ENCODE results near the gene ZBTB2.
A peak's percentile ranks its signal among the peaks of the same experiment; 100 is the strongest.

The ZBTB2 gene, protein sequence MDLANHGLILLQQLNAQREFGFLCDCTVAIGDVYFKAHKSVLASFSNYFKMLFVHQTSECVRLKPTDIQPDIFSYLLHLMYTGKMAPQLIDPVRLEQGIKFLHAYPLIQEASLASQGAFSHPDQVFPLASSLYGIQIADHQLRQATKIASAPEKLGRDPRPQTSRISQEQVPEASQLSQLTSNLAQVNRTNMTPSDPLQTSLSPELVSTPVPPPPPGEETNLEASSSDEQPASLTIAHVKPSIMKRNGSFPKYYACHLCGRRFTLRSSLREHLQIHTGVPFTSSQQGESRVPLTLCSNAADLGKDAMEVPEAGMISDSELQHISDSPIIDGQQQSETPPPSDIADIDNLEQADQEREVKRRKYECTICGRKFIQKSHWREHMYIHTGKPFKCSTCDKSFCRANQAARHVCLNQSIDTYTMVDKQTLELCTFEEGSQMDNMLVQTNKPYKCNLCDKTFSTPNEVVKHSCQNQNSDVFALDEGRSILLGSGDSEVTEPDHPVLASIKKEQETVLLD

DNA sequence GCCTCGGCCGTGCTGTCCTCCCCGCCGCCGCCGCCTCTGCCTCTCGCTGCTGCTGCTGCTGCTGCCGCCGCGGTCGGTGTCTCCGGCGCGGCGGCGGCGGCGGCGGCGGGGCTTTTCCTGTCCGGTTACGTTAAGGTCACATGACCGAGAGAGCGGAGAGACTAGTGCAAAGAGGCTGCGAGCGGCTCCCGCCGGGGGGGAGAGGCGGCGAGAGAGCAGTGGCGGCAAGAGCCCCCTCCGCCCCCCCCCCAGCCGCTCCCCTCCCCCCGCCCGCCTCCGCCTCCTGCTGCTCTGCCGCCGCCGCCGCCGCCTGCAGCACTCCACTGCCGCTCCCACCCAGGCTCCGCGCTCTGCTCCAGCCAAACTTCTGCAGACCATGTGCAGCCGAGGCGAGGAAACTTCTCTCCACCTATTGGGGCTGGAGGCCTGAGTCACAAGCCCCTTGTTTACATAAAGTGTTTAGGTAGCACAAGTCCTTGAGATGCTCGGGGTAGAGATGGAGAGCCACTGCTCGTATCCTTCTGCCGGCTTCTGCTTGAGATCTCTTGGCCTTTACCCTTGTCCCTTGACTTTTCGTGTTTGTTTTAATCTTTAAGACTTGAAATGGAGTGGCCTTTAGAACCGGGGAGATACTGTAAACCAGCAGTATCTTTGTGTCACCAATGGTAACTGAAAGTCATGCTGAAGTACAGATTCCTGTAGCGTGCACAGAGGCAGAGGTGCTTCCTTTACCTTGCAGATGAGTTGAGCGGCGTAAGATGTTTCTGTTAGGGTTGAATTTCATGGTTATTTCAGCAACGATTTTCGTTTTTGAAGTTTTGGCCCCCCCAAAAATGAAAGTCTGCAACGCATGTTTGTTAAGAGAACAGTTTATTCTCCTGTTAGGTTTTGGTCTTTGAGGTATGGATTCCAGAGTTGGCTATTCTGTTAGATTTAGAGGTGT, at the start of gene ZBTB2:
ZBTB2 (minus strand) TSS at position 89 of the 943 bp plus-strand sequence. CDS start 17,922 bp downstream, outside the sequence.
- H3K27ac ChIP-seq (ENCODE audit: low read length) = peak within 1 kb of the TSS; percentile 77
- H3K36me3 ChIP-seq (ENCODE audit: control insufficient read depth, low read depth, low read length) = peaks cover 12% of the 10 kb centered on the region
- H3K27me3 ChIP-seq (ENCODE audit: control insufficient read depth, insufficient read depth, low read length) = no peaks in the 10 kb centered on the region
- H3K9ac ChIP-seq (ENCODE audit: low read length) = peak within 1 kb of the TSS; percentile 91
- peak within 1 kb of the TSS; percentile 86 for H3K4me3 ChIP-seq (ENCODE audit: low read length)
- H3K9me3 ChIP-seq (ENCODE audit: control insufficient read depth, low read depth, low read length) = no peaks in the 10 kb centered on the region
- peaks cover 16% of the 10 kb centered on the region for H3K4me1 ChIP-seq (ENCODE audit: control insufficient read depth, low read depth, low read length)

GRCh38 chr6:151440930-151441329, 49.6 kb upstream of the ZBTB2 start:
- no peaks in the 10 kb centered on the region for H3K9me3 ChIP-seq (ENCODE audit: control insufficient read depth, low read depth, low read length)
- no peak overlapping the region for H3K27ac ChIP-seq (ENCODE audit: low read length)
- H3K36me3 ChIP-seq (ENCODE audit: control insufficient read depth, low read depth, low read length) = peaks cover 22% of the 10 kb centered on the region
- H3K4me3 ChIP-seq (ENCODE audit: low read length) = no peak overlapping the region
- no peak overlapping the region for H3K9ac ChIP-seq (ENCODE audit: low read length)
- no peaks in the 10 kb centered on the region for H3K4me1 ChIP-seq (ENCODE audit: control insufficient read depth, low read depth, low read length)
- H3K27me3 ChIP-seq (ENCODE audit: control insufficient read depth, insufficient read depth, low read length) = no peaks in the 10 kb centered on the region

DNA sequence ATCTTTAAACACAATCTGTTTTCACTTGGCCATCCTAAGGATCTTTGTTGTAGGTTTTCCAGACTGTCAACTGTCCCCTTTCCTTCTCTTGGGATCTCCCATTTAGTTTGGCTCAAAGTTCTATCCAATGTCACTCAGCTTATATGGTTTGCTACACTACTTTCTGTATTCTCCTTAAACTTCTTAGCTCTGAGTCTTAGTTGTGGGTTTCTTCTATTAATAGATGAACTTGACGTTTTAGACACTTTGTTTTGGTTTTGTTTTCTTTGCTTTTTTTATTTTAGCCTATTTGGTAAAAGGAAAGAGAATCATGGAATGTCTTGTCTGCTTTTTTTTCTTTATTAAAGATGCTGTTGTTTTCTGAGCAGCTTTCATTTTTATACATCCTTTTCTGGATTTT, 49.1 kb upstream of the ZBTB2 start:
- no peaks in the 10 kb centered on the region for H3K27me3 ChIP-seq (ENCODE audit: control insufficient read depth, insufficient read depth, low read length)
- H3K4me1 ChIP-seq (ENCODE audit: control insufficient read depth, low read depth, low read length) = no peaks in the 10 kb centered on the region
- H3K27ac ChIP-seq (ENCODE audit: low read length) = no peak overlapping the region
- peaks cover 20% of the 10 kb centered on the region for H3K36me3 ChIP-seq (ENCODE audit: control insufficient read depth, low read depth, low read length)
- H3K9ac ChIP-seq (ENCODE audit: low read length) = no peak overlapping the region
- no peak overlapping the region for H3K4me3 ChIP-seq (ENCODE audit: low read length)
- H3K9me3 ChIP-seq (ENCODE audit: control insufficient read depth, low read depth, low read length) = no peaks in the 10 kb centered on the region

- H3K9ac ChIP-seq (ENCODE audit: low read length) = no peak overlapping the region
- no peak overlapping the region for H3K4me3 ChIP-seq (ENCODE audit: low read length)
- H3K27me3 ChIP-seq (ENCODE audit: control insufficient read depth, insufficient read depth, low read length) = no peaks in the 10 kb centered on the region
- no peaks in the 10 kb centered on the region for H3K9me3 ChIP-seq (ENCODE audit: control insufficient read depth, low read depth, low read length)
- no peak overlapping the region for H3K27ac ChIP-seq (ENCODE audit: low read length)
- H3K36me3 ChIP-seq (ENCODE audit: control insufficient read depth, low read depth, low read length) = peaks cover 14% of the 10 kb centered on the region
- H3K4me1 ChIP-seq (ENCODE audit: control insufficient read depth, low read depth, low read length) = no peaks in the 10 kb centered on the region
These were observed 46.0 kb upstream of the ZBTB2 start for GRCh38 chr6:151437401-151437800.

GRCh38 chr6:151436802-151437201, 45.4 kb upstream of the ZBTB2 start:
- Histone ChIP-seq H3K9me3 (ENCODE audit: control insufficient read depth, low read depth, low read length) (no peaks in the 10 kb centered on the region), H3K9ac (ENCODE audit: low read length) (no peak overlapping the region), H3K27ac (ENCODE audit: low read length) (no peak overlapping the region), H3K4me3 (ENCODE audit: low read length) (no peak overlapping the region), H3K36me3 (ENCODE audit: control insufficient read depth, low read depth, low read length) (peaks cover 19% of the 10 kb centered on the region), H3K27me3 (ENCODE audit: control insufficient read depth, insufficient read depth, low read length) (no peaks in the 10 kb centered on the region), H3K4me1 (ENCODE audit: control insufficient read depth, low read depth, low read length) (no peaks in the 10 kb centered on the region)

- Histone ChIP-seq H3K4me3 (ENCODE audit: low read length) (no peak overlapping the region), H3K27me3 (ENCODE audit: control insufficient read depth, insufficient read depth, low read length) (no peaks in the 10 kb centered on the region), H3K36me3 (ENCODE audit: control insufficient read depth, low read depth, low read length) (peaks cover 20% of the 10 kb centered on the region), H3K9me3 (ENCODE audit: control insufficient read depth, low read depth, low read length) (no peaks in the 10 kb centered on the region), H3K27ac (ENCODE audit: low read length) (no peak overlapping the region), H3K4me1 (ENCODE audit: control insufficient read depth, low read depth, low read length) (no peaks in the 10 kb centered on the region), H3K9ac (ENCODE audit: low read length) (no peak overlapping the region)
These were observed 44.9 kb upstream of the ZBTB2 start for GRCh38 chr6:151436300-151436699.

DNA sequence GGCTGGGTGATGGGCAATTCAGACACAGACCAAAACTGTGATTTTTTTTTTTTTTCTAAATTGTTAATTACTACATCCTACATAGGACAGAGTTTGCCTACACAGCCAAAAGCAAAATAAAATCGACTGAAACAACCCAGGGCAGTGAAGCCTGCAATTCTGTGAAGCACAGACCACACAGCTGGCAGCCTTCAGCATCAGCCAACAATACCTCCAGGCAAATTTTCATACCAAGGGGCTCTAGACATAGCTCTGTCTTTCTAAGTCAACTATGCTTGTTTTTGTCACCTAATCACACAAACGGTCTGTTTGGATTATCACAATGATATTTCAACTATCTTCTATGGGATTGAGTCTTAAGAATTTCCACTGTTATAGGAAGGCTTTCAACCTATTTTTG, 43.0 kb upstream of the ZBTB2 start:
- Histone ChIP-seq H3K9me3 (ENCODE audit: control insufficient read depth, low read depth, low read length) (no peaks in the 10 kb centered on the region), H3K27me3 (ENCODE audit: control insufficient read depth, insufficient read depth, low read length) (no peaks in the 10 kb centered on the region), H3K27ac (ENCODE audit: low read length) (no peak overlapping the region), H3K4me1 (ENCODE audit: control insufficient read depth, low read depth, low read length) (no peaks in the 10 kb centered on the region), H3K4me3 (ENCODE audit: low read length) (no peak overlapping the region), H3K9ac (ENCODE audit: low read length) (no peak overlapping the region), H3K36me3 (ENCODE audit: control insufficient read depth, low read depth, low read length) (peaks cover 40% of the 10 kb centered on the region)

DNA sequence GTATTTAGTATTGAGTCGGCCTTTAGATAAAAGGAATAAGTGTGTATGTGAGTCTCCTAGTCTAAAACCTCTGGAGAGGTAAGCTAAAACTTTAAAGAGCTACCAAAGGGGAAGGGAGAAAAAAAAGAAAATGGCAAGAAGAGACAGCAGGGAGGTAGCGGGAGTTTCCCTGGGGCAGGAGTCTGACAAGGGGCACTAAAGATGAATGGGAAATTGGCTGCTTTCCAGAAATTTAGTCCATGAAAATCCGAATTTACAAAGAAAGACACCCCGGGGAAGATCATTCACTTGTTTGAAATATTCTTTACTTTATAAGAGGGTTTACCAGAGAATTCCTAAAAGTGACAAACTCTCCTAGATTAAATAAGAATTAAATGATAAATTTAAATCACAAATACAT, 41.3 kb upstream of the ZBTB2 start:
- no peak overlapping the region for H3K9ac ChIP-seq (ENCODE audit: low read length)
- H3K36me3 ChIP-seq (ENCODE audit: control insufficient read depth, low read depth, low read length) = peaks cover 53% of the 10 kb centered on the region
- H3K9me3 ChIP-seq (ENCODE audit: control insufficient read depth, low read depth, low read length) = no peaks in the 10 kb centered on the region
- H3K27ac ChIP-seq (ENCODE audit: low read length) = no peak overlapping the region
- H3K27me3 ChIP-seq (ENCODE audit: control insufficient read depth, insufficient read depth, low read length) = no peaks in the 10 kb centered on the region
- no peaks in the 10 kb centered on the region for H3K4me1 ChIP-seq (ENCODE audit: control insufficient read depth, low read depth, low read length)
- H3K4me3 ChIP-seq (ENCODE audit: low read length) = no peak overlapping the region

- no peaks in the 10 kb centered on the region for H3K27me3 ChIP-seq (ENCODE audit: control insufficient read depth, insufficient read depth, low read length)
- peaks cover 55% of the 10 kb centered on the region for H3K36me3 ChIP-seq (ENCODE audit: control insufficient read depth, low read depth, low read length)
- no peak overlapping the region for H3K4me3 ChIP-seq (ENCODE audit: low read length)
- H3K9ac ChIP-seq (ENCODE audit: low read length) = no peak overlapping the region
- H3K9me3 ChIP-seq (ENCODE audit: control insufficient read depth, low read depth, low read length) = no peaks in the 10 kb centered on the region
- no peaks in the 10 kb centered on the region for H3K4me1 ChIP-seq (ENCODE audit: control insufficient read depth, low read depth, low read length)
- H3K27ac ChIP-seq (ENCODE audit: low read length) = no peak overlapping the region
These were observed 40.0 kb upstream of the ZBTB2 start for GRCh38 chr6:151431337-151431736.

DNA sequence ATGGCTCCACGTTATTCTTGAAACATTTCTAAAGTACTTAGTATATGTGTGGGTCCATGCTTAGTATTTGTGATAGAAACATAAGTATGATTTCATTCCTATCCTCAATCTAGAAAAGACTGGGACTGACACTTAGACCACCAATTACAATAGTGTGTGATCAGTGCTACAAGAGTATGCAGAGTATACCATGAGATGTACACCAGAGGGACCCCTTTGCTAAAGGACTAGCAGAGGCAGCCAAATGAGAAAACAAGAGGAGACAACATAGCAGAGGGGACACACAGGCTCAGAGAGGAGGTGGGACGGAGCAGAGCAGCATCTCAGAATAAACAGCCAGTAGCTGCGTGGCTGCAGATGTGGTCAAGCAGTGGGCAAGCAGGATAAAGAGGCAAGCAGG, 39.5 kb upstream of the ZBTB2 start:
- no peak overlapping the region for H3K4me3 ChIP-seq (ENCODE audit: low read length)
- H3K27me3 ChIP-seq (ENCODE audit: control insufficient read depth, insufficient read depth, low read length) = no peaks in the 10 kb centered on the region
- H3K27ac ChIP-seq (ENCODE audit: low read length) = no peak overlapping the region
- H3K36me3 ChIP-seq (ENCODE audit: control insufficient read depth, low read depth, low read length) = peaks cover 56% of the 10 kb centered on the region
- H3K9ac ChIP-seq (ENCODE audit: low read length) = no peak overlapping the region
- no peaks in the 10 kb centered on the region for H3K4me1 ChIP-seq (ENCODE audit: control insufficient read depth, low read depth, low read length)
- H3K9me3 ChIP-seq (ENCODE audit: control insufficient read depth, low read depth, low read length) = no peaks in the 10 kb centered on the region

DNA sequence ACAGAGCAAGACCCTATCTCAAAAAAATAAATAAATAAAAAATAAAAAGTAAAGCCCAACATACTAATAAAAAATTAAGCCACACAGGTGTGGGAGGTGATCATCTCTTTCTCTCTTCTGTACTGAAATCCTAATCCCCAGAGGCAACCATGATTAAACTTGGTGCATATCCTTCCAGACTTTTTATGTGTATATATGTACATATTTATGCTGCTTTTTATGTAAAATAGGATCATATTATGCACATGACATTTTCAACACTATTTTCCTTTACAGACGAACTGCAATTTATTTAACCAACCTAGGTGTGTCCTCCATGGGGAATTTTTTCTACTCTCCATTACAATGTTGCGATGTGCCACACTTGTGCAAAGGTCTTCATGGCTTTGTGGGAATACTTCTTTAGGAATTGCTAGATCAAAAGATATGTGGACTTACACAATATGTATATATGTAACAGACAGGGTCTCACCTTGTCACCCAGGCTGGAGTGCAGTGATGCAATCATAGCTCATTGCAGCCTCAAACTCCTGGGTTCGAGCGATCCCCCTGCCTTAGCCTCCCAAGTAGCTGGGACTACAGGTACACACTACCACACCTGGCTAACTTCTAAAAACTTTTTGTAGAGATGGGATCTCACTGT, 36.9 kb upstream of the ZBTB2 start:
- no peak overlapping the region for H3K4me3 ChIP-seq (ENCODE audit: low read length)
- no peaks in the 10 kb centered on the region for H3K4me1 ChIP-seq (ENCODE audit: control insufficient read depth, low read depth, low read length)
- no peaks in the 10 kb centered on the region for H3K27me3 ChIP-seq (ENCODE audit: control insufficient read depth, insufficient read depth, low read length)
- H3K27ac ChIP-seq (ENCODE audit: low read length) = no peak overlapping the region
- no peaks in the 10 kb centered on the region for H3K9me3 ChIP-seq (ENCODE audit: control insufficient read depth, low read depth, low read length)
- H3K36me3 ChIP-seq (ENCODE audit: control insufficient read depth, low read depth, low read length) = peaks cover 65% of the 10 kb centered on the region
- H3K9ac ChIP-seq (ENCODE audit: low read length) = no peak overlapping the region

Measured in iPS-18a (cell line).